K562 (cell line): ENCODE measurements around the gene NFILZ. TPM values are rescaled to one million over a fixed set of nuclear protein-coding genes. Genes with fewer than 3 reads are reported as not detected.

Experiments used
- ATAC-seq: fragments of 200-7000 bp; cut with Tn5 transposase; 3 replicates; pipeline ENCODE4 v1.9.1; 2020; ENCODE audit warnings: moderate library complexity
- BruUV-seq: library from RNA; stranded (reverse); fragments of 400-500 nt; replicated peaks from 2 replicates; lab custom pipeline; 2021; lab: Mats Ljungman, UMichigan
- CTCF ChIA-PET: fragments of 300-600 bp; formaldehyde crosslinking; extraction: SDS; loops from one replicate; lab custom pipeline; 2021; ENCODE audit warnings: low intra/inter-chr PET ratio; lab: Yijun Ruan, JAX
- POLR2A ChIA-PET: fragments of 300-600, 350-650 bp; sonication (Branson Sonifier 250); formaldehyde crosslinking; extraction: SDS; loops from one replicate; lab custom pipeline; 2021; ENCODE audit warnings: antibody characterized with exemption, inconsistent platforms; lab: Yijun Ruan, JAX
- DNase-seq, 4 experiments: peaks; one replicate each; pipeline versions ENCODE4 v3.0.0 to v3.0.0-alpha.2; 2011 to 2018; ENCODE audit warnings: low spot score in 3 of 4, mixed read lengths in 3 of 4; ENCODE audit errors: extremely low read depth in 1 of 4
- FAIRE-seq: peaks from 2 replicates; lab custom pipeline; 2011; peaks lifted over from hg19 to GRCh38; lab: Jason Lieb, UNC
- H2AFZ ChIP-seq: 2 replicates; pipeline ENCODE4 v1.6.0; 2011; ENCODE audit warnings: low read depth, low read length, control low read depth, inconsistent platforms
- H3K27ac ChIP-seq: fragments of 200-600 bp; 3 replicates; pipeline ENCODE4 v1.8.0; 2011; ENCODE audit warnings: low read depth, mild to moderate bottlenecking, control low read depth, inconsistent platforms, low read length, moderate library complexity, mixed read lengths; ENCODE audit errors: extremely low read depth
- H3K27me3 ChIP-seq, 2 experiments: fragments of 300-600 bp in 1 of 2; 2 replicates in 1 of 2; 3 replicates in 1 of 2; pipeline versions ENCODE4 v1.6.0 to v1.8.0; 2011; ENCODE audit warnings: inconsistent platforms in 2 of 2, low read length in 2 of 2, mild to moderate bottlenecking in 1 of 2, mixed read lengths in 1 of 2, moderate library complexity in 1 of 2; ENCODE audit not compliant: control insufficient read depth in 2 of 2, insufficient read depth in 2 of 2
- H3K36me3 ChIP-seq: fragments of 300-600 bp; 3 replicates; pipeline ENCODE4 v1.8.0; 2011; ENCODE audit warnings: mild to moderate bottlenecking, low read length, inconsistent platforms; ENCODE audit not compliant: control insufficient read depth, insufficient read depth
- H3K4me1 ChIP-seq, 2 experiments: fragments of 200-600 bp in 1 of 2; replicated peaks in 1 of 2; 2 replicates in 1 of 2; 3 replicates in 1 of 2; pipeline versions ENCODE4 v1.5.1 to v1.8.0; 2011; ENCODE audit warnings: inconsistent platforms in 2 of 2, low read length in 2 of 2, mild to moderate bottlenecking in 1 of 2, mixed read lengths in 1 of 2, moderate library complexity in 1 of 2; ENCODE audit not compliant: control insufficient read depth in 2 of 2, insufficient read depth in 2 of 2
- H3K4me2 ChIP-seq: 2 replicates; pipeline ENCODE4 v1.6.1; 2011; ENCODE audit warnings: low read length, control low read depth, inconsistent platforms, mixed read lengths; ENCODE audit not compliant: insufficient read depth
- H3K4me3 ChIP-seq: fragments of 200-600 bp; sonication (generic), shearing (Covaris generic); 2 replicates; pipeline ENCODE4 v1.5.1; 2016; ENCODE audit warnings: control low read depth, inconsistent platforms
- H3K79me2 ChIP-seq: fragments of 200-600 bp; 3 replicates; pipeline ENCODE4 v1.8.0; 2011; ENCODE audit warnings: low read length, inconsistent platforms; ENCODE audit not compliant: control insufficient read depth, insufficient read depth
- H3K9ac ChIP-seq, 2 experiments: 2 replicates each; pipeline versions ENCODE4 v1.6.0 to v1.6.1; 2011; ENCODE audit warnings: low read depth in 2 of 2, low read length in 2 of 2, control low read depth in 1 of 2, inconsistent platforms in 1 of 2, mild to moderate bottlenecking in 1 of 2, mixed read lengths in 1 of 2; ENCODE audit not compliant: insufficient read depth in 1 of 2
- H3K9me1 ChIP-seq: one replicate; pipeline ENCODE4 v1.6.0; 2011; ENCODE audit warnings: inconsistent platforms, mild to moderate bottlenecking, low read length, moderate library complexity; ENCODE audit not compliant: control insufficient read depth, insufficient read depth
- H3K9me3 ChIP-seq: replicated peaks from 2 replicates; pipeline ENCODE4 v1.5.1; 2011; ENCODE audit warnings: low read depth, low read length, inconsistent platforms; ENCODE audit not compliant: control insufficient read depth, insufficient read depth
- H4K20me1 ChIP-seq: replicated peaks from 2 replicates; pipeline ENCODE4 v1.6.1; 2011; ENCODE audit warnings: low read length, inconsistent platforms, mixed read lengths; ENCODE audit not compliant: control insufficient read depth, insufficient read depth
- CBX2 ChIP-seq: fragments of 200-600 bp; sonication (generic); IDR thresholded peaks from one replicate; pipeline ENCODE4 v1.6.1; 2012; ENCODE audit warnings: mild to moderate bottlenecking, low read length, inconsistent platforms; ENCODE audit not compliant: insufficient read depth, poor library complexity, severe bottlenecking
- RBM25 ChIP-seq: fragments of 200-400 bp; formaldehyde crosslinking; IDR thresholded peaks from 2 replicates; pipeline ENCODE4 v1.6.1; 2018; ENCODE audit warnings: low read length, low read depth, moderate library complexity; ENCODE audit not compliant: severe bottlenecking
- WGBS: fragments of 100-300 bp; shearing (Covaris generic); methylation state at CpG from one replicate; pipeline ENCODE4 v1.1.6; 2016; ENCODE audit warnings: low coverage, mixed read lengths; ENCODE audit not compliant: insufficient coverage; ENCODE audit errors: missing lambda C conversion rate; 5-methylcytosine and 5-hydroxymethylcytosine counted together
- in situ Hi-C: fragments of 300-500 bp; cut with MboI; formaldehyde crosslinking; loops from 4 replicates; pipeline ENCODE4 v1.15.0; 2018; ENCODE audit warnings: inconsistent platforms, mixed read lengths
- intact Hi-C: fragments of 100-400 bp; cut with micrococcal nuclease; formaldehyde crosslinking; loops from 2 replicates; pipeline ENCODE4 v1.14.2; 2022
- polyA plus RNA-seq, 8 experiments: library from polyadenylated mRNA; depleted of rRNA in 4 of 8; stranded (reverse) in 5 of 8; unstranded in 3 of 8; fragments of >200 nt; fragmentation: Nextera tagmentation in 2 of 8; fragmentation: Illumina TruSeq in 1 of 8; extraction: Ambion mirVana in 2 of 8; extraction: Trizol in 1 of 8; gene quantifications; 2 replicates each; pipeline versions ENCODE4 v1.2.1 to v1.2.3, GENCODE V29; 2011 to 2014; ENCODE audit warnings: inconsistent platforms in 1 of 8, missing spikeins in 1 of 8
- total RNA-seq, 7 experiments: library from RNA; depleted of rRNA in 6 of 7; stranded (reverse); fragments of >200 nt in 6 of 7; fragmentation: Illumina TruSeq in 2 of 7; extraction: Trizol in 2 of 7; gene quantifications; 2 replicates each; pipeline versions ENCODE4 v1.2.1 to v1.2.3, GENCODE V29; 2011 to 2021; ENCODE audit warnings: low replicate concordance in 1 of 7
- TF ChIP-seq, protein P1 (sequence below): fragments of 250-450 bp; sonication (Bioruptor Pico); IDR thresholded peaks from 2 replicates; pipeline ENCODE4 v1.5.0; 2021; ENCODE audit warnings: mild to moderate bottlenecking, moderate library complexity

The NFILZ gene
- total and polyA plus RNA-seq, 9 of the 15 experiments (the other 6 are each of a cell fraction or from before 2014, with no cell fraction given): not detected

DNA sequence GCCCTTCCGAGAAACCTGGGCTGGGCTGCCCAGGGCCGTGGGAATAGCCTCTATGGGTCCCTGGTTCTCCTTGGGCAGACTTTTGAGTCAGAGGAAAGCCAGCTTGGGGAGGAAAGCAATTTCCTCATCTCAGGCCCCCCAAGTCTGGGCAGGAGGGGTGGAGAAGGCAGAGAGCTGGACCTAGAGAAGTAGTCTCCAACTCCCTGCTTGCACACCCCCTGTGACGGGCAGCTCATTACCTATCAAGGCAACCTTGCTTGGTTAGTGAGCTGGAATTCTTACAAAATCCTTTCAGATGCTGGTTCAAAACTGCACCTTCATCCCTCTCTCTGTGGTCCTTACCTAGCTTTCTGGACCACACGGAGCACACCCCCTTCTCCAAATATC is 34.2 kb downstream of the NFILZ start:
- no peak overlapping the region for H2AFZ ChIP-seq
- POLR2A ChIA-PET: interaction anchor here (0.6 kb wide), 1 partner anchor 308 kb away, joined by 3 read pairs; no protein-coding TSS in a partner anchor
- H3K27me3 ChIP-seq: peaks cover 0 to 6% of the 10 kb centered on the region in 2 experiments; a peak in 2 of 5 replicates
- DNase-seq: no peak
- H3K4me1 ChIP-seq: peaks cover 0 to 2% of the 10 kb centered on the region in 2 experiments; a peak in 1 of 5 replicates
- no peak overlapping the region for H3K4me3 ChIP-seq
- ATAC-seq: no peak
- H3K9ac ChIP-seq: no peak overlapping the region
- 0% methylated on average over 4 of the region's 4 CpGs for WGBS
- H4K20me1 ChIP-seq: 0 out of 2 replicates have a peak, but pooled peaks cover 2% of the 10 kb centered on the region
- peak; percentile 67 for TF ChIP-seq RBM25
- TF ChIP-seq, protein P1, sequence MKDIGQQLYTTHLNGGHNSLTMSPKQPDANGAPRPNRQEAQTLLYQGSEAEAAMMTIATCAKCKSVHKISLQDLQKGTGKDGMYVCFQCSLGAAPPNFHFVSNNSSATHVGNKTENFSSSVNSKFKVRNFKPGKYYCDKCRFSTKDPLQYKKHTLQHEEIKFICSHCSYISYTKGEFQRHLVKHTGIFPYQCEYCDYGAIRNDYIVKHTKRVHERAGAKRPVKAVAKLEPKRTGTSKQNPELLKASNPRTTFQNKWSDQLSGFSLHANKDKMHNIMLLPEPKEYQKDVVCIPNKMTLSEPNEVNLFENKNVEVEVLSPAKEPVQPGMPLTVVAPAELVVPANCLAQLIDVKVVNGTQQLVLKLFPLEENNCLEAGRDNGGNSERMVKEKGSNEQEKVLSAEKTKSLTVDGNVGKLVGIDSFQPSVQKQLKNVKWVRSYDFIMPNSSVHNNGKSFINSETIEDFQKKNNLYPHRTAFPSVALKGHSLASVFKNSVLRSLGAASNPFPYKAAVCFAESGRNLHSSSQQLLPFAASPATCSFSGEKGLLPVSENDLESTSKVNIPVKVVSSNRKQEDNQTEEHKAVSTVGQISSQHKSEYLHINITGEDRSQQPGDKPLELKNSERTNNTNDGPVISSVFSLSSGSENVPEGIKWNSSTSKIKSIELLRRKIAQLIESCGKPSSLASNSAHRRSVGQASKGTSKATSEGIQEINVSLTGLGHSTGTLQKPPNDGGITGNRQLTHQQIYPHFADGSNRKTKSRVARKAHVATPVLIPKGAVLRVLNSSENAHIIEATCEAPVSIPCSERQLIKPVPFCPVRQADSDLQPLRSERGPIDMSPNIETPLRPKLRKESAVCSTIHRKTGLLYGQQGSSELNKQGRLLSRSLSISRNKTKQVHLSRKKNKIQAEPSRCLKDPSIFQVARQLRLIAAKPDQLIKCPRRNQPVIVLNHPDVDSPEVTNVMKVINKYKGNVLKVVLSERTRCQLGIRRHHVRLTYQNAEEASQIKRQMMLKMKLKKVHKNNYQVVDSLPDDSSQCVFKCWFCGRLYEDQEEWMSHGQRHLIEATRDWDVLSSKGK: no peak
- no peak for TF ChIP-seq CBX2
- no peak for FAIRE-seq
- in situ Hi-C loops (no loop called here), intact Hi-C loops (no loop called here)
- CTCF ChIA-PET: no interaction called here
- no peak overlapping the region for H3K27ac ChIP-seq
- no peaks in the 10 kb centered on the region for H3K9me3 ChIP-seq
- no peaks in the 10 kb centered on the region for H3K79me2 ChIP-seq
- BruUV-seq: no TSS peak
- H3K9me1 ChIP-seq: no peaks in the 10 kb centered on the region
- no peaks in the 10 kb centered on the region for H3K36me3 ChIP-seq
- no peak overlapping the region for H3K4me2 ChIP-seq
